ENCODE data around the gene MAN1C1.

GRCh38 chr1:25805863-25806225 lies 189.3 kb downstream of the MAN1C1 start:
- no peak for TF ChIP-seq POLR2AphosphoS5 (IDR thresholded peaks at IDR 0.05)
- no peak for TF ChIP-seq CTCF (IDR thresholded peaks at IDR 0.05)
- no peak for TF ChIP-seq POLR2A (IDR thresholded peaks at IDR 0.05)
